Ishikawa (cell line): ENCODE data around the gene MYO5A.

ENCODE experiments used
- FOXM1 ChIP-seq: IDR thresholded peaks from 2 replicates; pipeline ENCODE4 v1.6.1; 2012; ENCODE audit warnings: low read depth, borderline replicate concordance
- NFIC ChIP-seq: IDR thresholded peaks from 2 replicates; pipeline ENCODE4 v1.6.1; 2012

- no peak for TF ChIP-seq FOXM1
- no peak for TF ChIP-seq NFIC
Measured at GRCh38 chr15:52462806-52463360, 65.8 kb downstream of the MYO5A start.
